MM.1S (cell line): ENCODE measurements around the gene MRPL19.

Source experiments
- DNase-seq: peaks from one replicate; pipeline ENCODE4 v3.0.0-alpha.2; 2015
- H2AFZ ChIP-seq: fragments of 300-600 bp; sonication (generic); 2 replicates; pipeline ENCODE4 v1.6.0; 2016; ENCODE audit warnings: antibody characterized with exemption, low read length
- H3F3A ChIP-seq: fragments of 300-600 bp; sonication (generic); 2 replicates; pipeline ENCODE4 v1.6.1; 2016; ENCODE audit warnings: mild to moderate bottlenecking, antibody characterized with exemption, low read length, moderate library complexity, mixed read lengths; ENCODE audit not compliant: insufficient read depth
- H3K27ac ChIP-seq: fragments of 300-600 bp; sonication (generic); 2 replicates; pipeline ENCODE4 v1.5.1; 2016; ENCODE audit warnings: mild to moderate bottlenecking, low read length
- H3K27me3 ChIP-seq: fragments of 300-600 bp; sonication (generic); replicated peaks from 2 replicates; pipeline ENCODE4 v1.6.0; 2016; ENCODE audit warnings: low read length; ENCODE audit not compliant: insufficient read depth
- H3K36me3 ChIP-seq: fragments of 300-600 bp; sonication (generic); replicated peaks from 2 replicates; pipeline ENCODE4 v1.6.1; 2016; ENCODE audit warnings: mild to moderate bottlenecking, low read length, mixed read lengths; ENCODE audit not compliant: insufficient read depth
- H3K4me1 ChIP-seq: fragments of 300-600 bp; sonication (generic); 2 replicates; pipeline ENCODE4 v1.6.1; 2016; ENCODE audit warnings: low read length, mixed read lengths
- H3K4me2 ChIP-seq: fragments of 300-600 bp; sonication (generic); 2 replicates; pipeline ENCODE4 v1.6.0; 2016; ENCODE audit warnings: low read depth, low read length
- H3K4me3 ChIP-seq: fragments of 300-600 bp; sonication (generic); 2 replicates; pipeline ENCODE4 v1.5.1; 2016; ENCODE audit warnings: low read length, mixed read lengths
- H3K79me2 ChIP-seq: fragments of 300-600 bp; sonication (generic); 2 replicates; pipeline ENCODE4 v1.6.1; 2016; ENCODE audit warnings: mixed run types, low read length, mixed read lengths
- H3K9ac ChIP-seq: fragments of 300-600 bp; sonication (generic); 2 replicates; pipeline ENCODE4 v1.6.1; 2016; ENCODE audit warnings: low read length, mixed read lengths
- H3K9me2 ChIP-seq: fragments of 300-600 bp; sonication (generic); replicated peaks from 2 replicates; pipeline ENCODE4 v1.6.1; 2016; ENCODE audit warnings: mild to moderate bottlenecking, low read length, mixed read lengths; ENCODE audit not compliant: insufficient read depth
- H3K9me3 ChIP-seq: fragments of 300-600 bp; sonication (generic); replicated peaks from 2 replicates; pipeline ENCODE4 v1.6.1; 2016; ENCODE audit warnings: mild to moderate bottlenecking, low read length, mixed read lengths; ENCODE audit not compliant: insufficient read depth
- H4K20me1 ChIP-seq: fragments of 300-600 bp; sonication (generic); 2 replicates; pipeline ENCODE4 v1.6.1; 2016; ENCODE audit warnings: mild to moderate bottlenecking, low read length, moderate library complexity, mixed read lengths; ENCODE audit not compliant: insufficient read depth
- CTCF ChIP-seq: fragments of 300-600 bp; sonication (generic); IDR thresholded peaks from 2 replicates; pipeline ENCODE4 v1.5.1; 2016; ENCODE audit warnings: antibody characterized with exemption, low read length, mixed read lengths
- EZH2 ChIP-seq: fragments of 300-600 bp; sonication (generic); optimal IDR thresholded peaks from 2 replicates; pipeline ENCODE3; 2017; ENCODE audit warnings: low read depth, mild to moderate bottlenecking, antibody characterized with exemption, low read length, mixed read lengths
- EZH2phosphoT487 ChIP-seq: fragments of 300-600 bp; sonication (generic); IDR thresholded peaks from 2 replicates; pipeline ENCODE4 v1.6.1; 2018; ENCODE audit warnings: antibody characterized with exemption, low read length

Gene MRPL19

GRCh38 chr2:75656563-75656962 lies 10.0 kb downstream of the MRPL19 start:
- no peaks in the 10 kb centered on the region for H3K9me3 ChIP-seq
- H3K27me3 ChIP-seq: no peaks in the 10 kb centered on the region
- no peaks in the 10 kb centered on the region for H3K9me2 ChIP-seq
- no peaks in the 10 kb centered on the region for H4K20me1 ChIP-seq
- no peak overlapping the region for H3K9ac ChIP-seq
- H3K4me3 ChIP-seq: no peak overlapping the region
- no peak for TF ChIP-seq CTCF
- TF ChIP-seq EZH2phosphoT487: no peak
- no peak for TF ChIP-seq EZH2
- H3K4me1 ChIP-seq: no peaks in the 10 kb centered on the region
- no peak for DNase-seq
- no peak overlapping the region for H2AFZ ChIP-seq
- H3K27ac ChIP-seq: no peak overlapping the region
- peaks cover 6% of the 10 kb centered on the region; the same call in 1 of the 2 replicates for H3K36me3 ChIP-seq
- no peaks in the 10 kb centered on the region for H3K79me2 ChIP-seq
- no peaks in the 10 kb centered on the region for H3F3A ChIP-seq
- no peak overlapping the region for H3K4me2 ChIP-seq

- no peak overlapping the region for H3K9ac ChIP-seq
- H3K4me3 ChIP-seq: no peak overlapping the region
- no peak for DNase-seq
- no peaks in the 10 kb centered on the region for H4K20me1 ChIP-seq
- no peaks in the 10 kb centered on the region for H3K79me2 ChIP-seq
- no peaks in the 10 kb centered on the region for H3K4me1 ChIP-seq
- no peak overlapping the region for H3K27ac ChIP-seq
- H3K9me3 ChIP-seq: no peaks in the 10 kb centered on the region
- TF ChIP-seq EZH2phosphoT487 (no peak), EZH2 (no peak), CTCF (no peak)
- no peaks in the 10 kb centered on the region for H3K27me3 ChIP-seq
- no peaks in the 10 kb centered on the region for H3K9me2 ChIP-seq
- H3K36me3 ChIP-seq: peaks cover 10% of the 10 kb centered on the region; the same call in 1 of the 2 replicates
- H3K4me2 ChIP-seq: no peak overlapping the region
- H3F3A ChIP-seq: no peaks in the 10 kb centered on the region
- H2AFZ ChIP-seq: no peak overlapping the region
These were observed 11.2 kb downstream of the MRPL19 start for GRCh38 chr2:75657798-75658197.

GRCh38 chr2:75666911-75667310 lies 20.3 kb downstream of the MRPL19 start:
- no peak overlapping the region for H3K9ac ChIP-seq
- H3K9me2 ChIP-seq: no peaks in the 10 kb centered on the region
- no peaks in the 10 kb centered on the region for H3K4me1 ChIP-seq
- no peaks in the 10 kb centered on the region for H3K9me3 ChIP-seq
- H3K27me3 ChIP-seq: no peaks in the 10 kb centered on the region
- TF ChIP-seq EZH2 (no peak), CTCF (no peak), EZH2phosphoT487 (no peak)
- H3F3A ChIP-seq: no peaks in the 10 kb centered on the region
- H3K79me2 ChIP-seq: no peaks in the 10 kb centered on the region
- H3K4me2 ChIP-seq: no peak overlapping the region
- H3K36me3 ChIP-seq: 0 out of 2 replicates have a peak, but pooled peaks cover 1% of the 10 kb centered on the region
- no peak overlapping the region for H3K27ac ChIP-seq
- no peak overlapping the region for H3K4me3 ChIP-seq
- no peaks in the 10 kb centered on the region for H4K20me1 ChIP-seq
- no peak overlapping the region for H2AFZ ChIP-seq
- no peak for DNase-seq
